Embryonic facial prominence (tissue), 1 donor: ENCODE results near the gene SLC36A2.

ENCODE experiments used
- DNase-seq: peaks from one replicate; pipeline ENCODE4 v3.0.0-alpha.2; 2016; ENCODE audit errors: extremely low spot score

The SLC36A2 gene

GRCh38 chr5:151283120-151283825, 64.1 kb downstream of the SLC36A2 start:
- DNase-seq, result no peak

DNA sequence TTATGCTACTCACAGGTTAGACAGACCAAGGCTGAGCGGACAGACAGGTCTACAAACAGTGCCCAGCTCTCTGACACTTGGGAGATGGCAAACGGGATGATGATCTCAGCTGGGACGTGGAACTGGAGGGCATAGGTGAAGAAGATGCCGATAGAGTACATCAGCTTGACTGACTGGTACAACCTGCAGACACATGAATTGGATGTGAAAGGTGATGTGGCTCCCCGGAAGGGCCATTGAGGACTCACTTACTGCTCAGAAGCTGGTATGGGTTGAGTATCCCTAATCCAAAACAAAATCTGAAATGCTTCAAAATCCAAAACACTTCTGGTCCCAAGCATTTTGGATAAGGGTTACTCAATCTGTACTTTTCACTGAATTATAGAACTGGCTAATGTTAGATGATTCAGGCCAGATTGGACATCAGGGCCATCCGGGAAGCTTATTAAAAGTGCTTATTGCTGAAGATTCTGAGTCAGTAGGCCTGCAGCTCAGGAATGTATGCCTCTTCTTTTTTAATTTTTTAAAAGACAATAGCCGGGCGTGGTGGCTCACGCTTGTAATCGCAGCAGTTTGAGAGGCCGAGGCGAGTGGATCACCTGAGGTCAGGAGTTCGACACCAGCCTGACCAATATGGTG, 66.2 kb downstream of the SLC36A2 start:
- DNase-seq, result no peak

- no peak for DNase-seq
These were observed 66.9 kb downstream of the SLC36A2 start for GRCh38 chr5:151280443-151280842.

DNA sequence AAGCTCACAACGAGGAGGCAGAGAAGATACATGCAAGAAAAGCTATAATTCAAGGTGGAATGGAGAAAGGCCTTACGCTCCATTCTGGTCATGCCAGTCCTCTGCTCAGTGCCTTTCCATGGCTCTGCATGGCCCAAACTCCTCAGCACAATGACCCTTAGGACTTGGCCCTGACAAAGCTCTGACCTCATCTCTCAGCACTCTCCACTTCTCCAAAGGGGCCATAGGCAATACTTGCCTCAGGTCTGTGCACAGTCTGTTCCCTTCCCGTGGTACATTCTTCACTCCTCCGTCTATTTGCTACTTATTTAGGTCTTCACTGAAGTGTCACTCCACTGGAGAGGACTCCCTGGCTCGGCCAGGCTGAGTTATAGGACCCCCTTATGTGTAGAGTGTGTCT, 68.5 kb downstream of the SLC36A2 start:
- no peak for DNase-seq

DNA sequence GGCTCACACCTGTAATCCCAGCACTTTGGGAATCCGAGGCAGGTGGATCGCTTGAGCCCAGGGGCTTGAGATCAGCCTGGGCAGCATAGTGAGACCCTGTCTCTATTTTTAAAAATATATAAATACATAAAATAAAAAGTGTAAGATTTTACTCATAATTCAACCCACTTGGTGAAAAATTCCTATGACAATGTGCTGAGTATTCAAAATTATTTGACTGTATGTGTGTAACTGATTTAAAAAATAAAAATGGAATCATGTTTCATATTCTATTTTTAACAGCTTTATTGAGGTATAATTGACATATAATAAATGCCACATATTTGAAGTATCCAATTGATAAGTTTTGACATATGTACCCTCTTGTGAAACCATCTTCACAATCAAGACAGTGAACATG, 71.6 kb downstream of the SLC36A2 start:
- DNase-seq, result no peak

GRCh38 chr5:151274666-151275065, 72.7 kb downstream of the SLC36A2 start:
- no peak for DNase-seq

- DNase-seq, result no peak
These were observed 76.0 kb downstream of the SLC36A2 start for GRCh38 chr5:151271336-151271735.

DNA sequence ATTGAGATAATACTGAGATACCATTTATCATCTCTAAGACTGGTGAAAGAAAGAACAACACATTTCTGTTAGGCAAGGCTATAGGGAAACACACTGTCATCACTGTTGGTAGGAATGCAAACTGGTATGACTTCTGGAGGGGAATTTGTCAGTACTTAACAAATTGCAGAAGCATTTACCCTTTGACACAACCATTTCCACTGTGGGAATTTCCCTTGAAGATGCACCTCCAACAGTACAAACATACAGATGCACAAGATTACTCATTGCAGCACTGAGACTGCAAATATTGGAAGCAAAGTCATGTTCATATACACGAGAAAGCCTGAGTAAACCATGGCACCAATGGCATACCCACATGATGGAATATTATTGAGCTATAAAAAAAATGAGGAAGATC, 76.8 kb downstream of the SLC36A2 start:
- no peak for DNase-seq

GRCh38 chr5:151267491-151268260, 79.7 kb downstream of the SLC36A2 start:
- no peak for DNase-seq
